Thyroid gland (tissue), 4 donors: ENCODE data around the gene GYPC.

Source experiments
- POLR2A ChIP-seq, 2 donors: fragments of 450-650 bp; IDR thresholded peaks; one replicate each; pipeline ENCODE4 v1.6.1; 2017; ENCODE audit warnings: antibody characterized with exemption in 2 of 2, mild to moderate bottlenecking in 2 of 2, moderate library complexity in 1 of 2
- TF ChIP-seq, protein P1 (sequence below), 6 experiments: fragments of 200-600 bp in 3 of 6; fragments of 450-650 bp in 3 of 6; sonication (generic) in 3 of 6; IDR thresholded peaks; one replicate each; pipeline ENCODE4 v1.5.1; 2016 to 2019; ENCODE audit warnings: antibody characterized with exemption in 6 of 6, mild to moderate bottlenecking in 2 of 6, inconsistent platforms in 1 of 6, moderate library complexity in 1 of 6

- TF ChIP-seq, protein P1, sequence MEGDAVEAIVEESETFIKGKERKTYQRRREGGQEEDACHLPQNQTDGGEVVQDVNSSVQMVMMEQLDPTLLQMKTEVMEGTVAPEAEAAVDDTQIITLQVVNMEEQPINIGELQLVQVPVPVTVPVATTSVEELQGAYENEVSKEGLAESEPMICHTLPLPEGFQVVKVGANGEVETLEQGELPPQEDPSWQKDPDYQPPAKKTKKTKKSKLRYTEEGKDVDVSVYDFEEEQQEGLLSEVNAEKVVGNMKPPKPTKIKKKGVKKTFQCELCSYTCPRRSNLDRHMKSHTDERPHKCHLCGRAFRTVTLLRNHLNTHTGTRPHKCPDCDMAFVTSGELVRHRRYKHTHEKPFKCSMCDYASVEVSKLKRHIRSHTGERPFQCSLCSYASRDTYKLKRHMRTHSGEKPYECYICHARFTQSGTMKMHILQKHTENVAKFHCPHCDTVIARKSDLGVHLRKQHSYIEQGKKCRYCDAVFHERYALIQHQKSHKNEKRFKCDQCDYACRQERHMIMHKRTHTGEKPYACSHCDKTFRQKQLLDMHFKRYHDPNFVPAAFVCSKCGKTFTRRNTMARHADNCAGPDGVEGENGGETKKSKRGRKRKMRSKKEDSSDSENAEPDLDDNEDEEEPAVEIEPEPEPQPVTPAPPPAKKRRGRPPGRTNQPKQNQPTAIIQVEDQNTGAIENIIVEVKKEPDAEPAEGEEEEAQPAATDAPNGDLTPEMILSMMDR (IDR thresholded peaks at IDR 0.05): no peak
- TF ChIP-seq POLR2A (IDR thresholded peaks at IDR 0.05): no peak
These were observed 31.5 kb downstream of the GYPC start for GRCh38 chr2:126687503-126687902.
